ENCODE data around the gene POU6F2. TPM values are rescaled to one million over a fixed set of nuclear protein-coding genes. Genes with fewer than 3 reads are reported as not detected.

Gene POU6F2
- total RNA-seq, 1 donor from 2014 or later = 2.9 TPM

GRCh38 chr7:39095875-39096619, 118.3 kb downstream of the POU6F2 start:
- intact Hi-C loops (cut with DNase I) = no loop called here
- ATAC-seq (no peak), DNase-seq (ENCODE audit: low spot score) (no peak)

GRCh38 chr7:39098506-39098905, 120.8 kb downstream of the POU6F2 start:
- intact Hi-C loops (cut with DNase I) = no loop called here
- ATAC-seq (no peak), DNase-seq (ENCODE audit: low spot score) (no peak)

- no peak for DNase-seq (ENCODE audit: low spot score)
- ATAC-seq = no peak
- intact Hi-C loops (cut with DNase I) = no loop called here
These were observed 121.4 kb downstream of the POU6F2 start for GRCh38 chr7:39099146-39099545.

GRCh38 chr7:39100270-39100669, 122.6 kb downstream of the POU6F2 start:
- no peak for DNase-seq (ENCODE audit: low spot score)
- intact Hi-C loops (cut with DNase I) = no loop called here
- no peak for ATAC-seq

GRCh38 chr7:39102234-39102633, 124.5 kb downstream of the POU6F2 start:
- ATAC-seq (no peak), DNase-seq (ENCODE audit: low spot score) (no peak)
- intact Hi-C loops (cut with DNase I) = no loop called here

- intact Hi-C loops (cut with DNase I) = no loop called here
- ATAC-seq = peak; percentile 55
- no peak for DNase-seq (ENCODE audit: low spot score)
These were observed 128.0 kb downstream of the POU6F2 start for GRCh38 chr7:39105720-39106119.

GRCh38 chr7:39125846-39126245, 148.1 kb downstream of the POU6F2 start:
- intact Hi-C loops (cut with DNase I) = no loop called here
- DNase-seq (ENCODE audit: low spot score) (no peak), ATAC-seq (no peak)

- intact Hi-C loops (cut with DNase I) = no loop called here
- ATAC-seq = no peak
These were observed 149.3 kb downstream of the POU6F2 start for GRCh38 chr7:39127058-39127457.

GRCh38 chr7:39128287-39128843, 150.7 kb downstream of the POU6F2 start:
- ATAC-seq = no peak
- intact Hi-C loops (cut with DNase I) = no loop called here
- DNase-seq (ENCODE audit: low spot score) = no peak

More at GRCh38 chr7:39127058-39127457, 149.3 kb downstream of the POU6F2 start:
- DNase-seq (ENCODE audit: low spot score) = no peak

GRCh38 chr7:39130274-39130673, 152.6 kb downstream of the POU6F2 start:
- ATAC-seq = no peak
- no peak for DNase-seq (ENCODE audit: low spot score)
- intact Hi-C loops (cut with DNase I) = no loop called here

GRCh38 chr7:39130857-39131526, 153.3 kb downstream of the POU6F2 start:
- DNase-seq (ENCODE audit: low spot score) = no peak
- intact Hi-C loops (cut with DNase I) = no loop called here
- ATAC-seq = peak; percentile 41

GRCh38 chr7:39132306-39132705, 154.6 kb downstream of the POU6F2 start:
- DNase-seq (ENCODE audit: low spot score) (no peak), ATAC-seq (no peak)
- intact Hi-C loops (cut with DNase I) = no loop called here

GRCh38 chr7:39133088-39133487, 155.4 kb downstream of the POU6F2 start:
- no peak for DNase-seq (ENCODE audit: low spot score)
- no peak for ATAC-seq
- intact Hi-C loops (cut with DNase I) = no loop called here

- intact Hi-C loops (cut with DNase I) = no loop called here
- ATAC-seq (no peak), DNase-seq (ENCODE audit: low spot score) (no peak)
These were observed 159.8 kb downstream of the POU6F2 start for GRCh38 chr7:39137480-39137879.

- intact Hi-C loops (cut with DNase I) = no loop called here
- DNase-seq (ENCODE audit: low spot score) = no peak
- ATAC-seq = no peak
These were observed 165.0 kb downstream of the POU6F2 start for GRCh38 chr7:39142750-39143149.

GRCh38 chr7:39144420-39144819, 166.7 kb downstream of the POU6F2 start:
- DNase-seq (ENCODE audit: low spot score) = no peak
- no peak for ATAC-seq
- intact Hi-C loops (cut with DNase I) = no loop called here

- DNase-seq (ENCODE audit: low spot score) (no peak), ATAC-seq (no peak)
- intact Hi-C loops (cut with DNase I) = no loop called here
These were observed 167.6 kb downstream of the POU6F2 start for GRCh38 chr7:39145283-39145682.

- intact Hi-C loops (cut with DNase I) = no loop called here
- ATAC-seq (no peak), DNase-seq (ENCODE audit: low spot score) (no peak)
These were observed 168.2 kb downstream of the POU6F2 start for GRCh38 chr7:39145935-39146334.

GRCh38 chr7:39152701-39153100, 175.0 kb downstream of the POU6F2 start:
- intact Hi-C loops (cut with DNase I) = no loop called here
- ATAC-seq (no peak), DNase-seq (ENCODE audit: low spot score) (no peak)

- intact Hi-C loops (cut with DNase I) = no loop called here
- ATAC-seq = no peak
- no peak for DNase-seq (ENCODE audit: low spot score)
These were observed 175.4 kb downstream of the POU6F2 start for GRCh38 chr7:39153113-39153512.
